GM12878 (cell line): Measurements from ENCODE around the gene TMEM33. TPM values are rescaled to one million over a fixed set of nuclear protein-coding genes. Genes with fewer than 3 reads are reported as not detected.

Source experiments
- ATAC-seq: fragments of 200-7000 bp; cut with Tn5 transposase; 3 replicates; pipeline ENCODE4 v1.9.1; 2020; ENCODE audit warnings: mild to moderate bottlenecking, moderate library complexity
- BruUV-seq: library from RNA; stranded (reverse); fragments of 400-500 nt; replicated peaks from 2 replicates; lab custom pipeline; 2021; lab: Mats Ljungman, UMichigan
- CTCF ChIA-PET: fragments of 300-600 bp; sonication (Branson Sonifier 250); formaldehyde crosslinking; extraction: SDS; loops from one replicate; lab custom pipeline; 2021; ENCODE audit warnings: inconsistent platforms; lab: Yijun Ruan, JAX
- POLR2A ChIA-PET: fragments of 350-600 bp; formaldehyde crosslinking; extraction: SDS; loops from one replicate; lab custom pipeline; 2021; ENCODE audit warnings: inconsistent platforms; lab: Charles Lee
- RAD21 ChIA-PET: fragments of 300-600 bp; sonication (Branson Sonifier 250); formaldehyde crosslinking; loops from one replicate; lab custom pipeline; 2023; ENCODE audit warnings: antibody characterized with exemption; ENCODE audit not compliant: unreplicated experiment; lab: Charles Lee
- SMC1A ChIA-PET: fragments of 300-600 bp; sonication (Branson Sonifier 250); formaldehyde crosslinking; loops from one replicate; lab custom pipeline; 2023; ENCODE audit not compliant: unreplicated experiment, uncharacterized antibody; lab: Charles Lee
- DNase-seq: peaks from one replicate; pipeline ENCODE4 v3.0.0-alpha.2; 2011; ENCODE audit warnings: low read depth, low spot score
- FAIRE-seq: peaks from 3 replicates; lab custom pipeline; 2011; peaks lifted over from hg19 to GRCh38; lab: Jason Lieb, UNC
- H2AFZ ChIP-seq: 2 replicates; pipeline ENCODE4 v1.6.0; 2011; ENCODE audit warnings: low read depth, low read length, control low read depth; ENCODE audit not compliant: control insufficient read depth
- H3K27ac ChIP-seq: 2 replicates; pipeline ENCODE4 v1.5.1; 2011; ENCODE audit warnings: control low read depth; ENCODE audit not compliant: control insufficient read depth, insufficient read depth
- H3K27me3 ChIP-seq, 2 experiments: replicated peaks in 1 of 2; 2 replicates each; pipeline versions ENCODE4 v1.6.0 to v1.6.1; 2011; ENCODE audit warnings: low read length in 1 of 2; ENCODE audit not compliant: control insufficient read depth in 2 of 2, insufficient read depth in 2 of 2
- H3K36me3 ChIP-seq, 2 experiments: 2 replicates each; pipeline ENCODE4 v1.5.1; 2011; ENCODE audit warnings: low read length in 1 of 2; ENCODE audit not compliant: control insufficient read depth in 2 of 2, insufficient read depth in 2 of 2
- H3K4me1 ChIP-seq: 2 replicates; pipeline ENCODE4 v1.6.1; 2011; ENCODE audit warnings: mild to moderate bottlenecking, low read length, moderate library complexity, mixed read lengths; ENCODE audit not compliant: control insufficient read depth, insufficient read depth
- H3K4me2 ChIP-seq: 2 replicates; pipeline ENCODE4 v1.6.0; 2011; ENCODE audit warnings: control low read depth; ENCODE audit not compliant: control insufficient read depth, insufficient read depth
- H3K4me3 ChIP-seq: fragments of 200-600 bp; sonication (generic); 2 replicates; pipeline ENCODE4 v1.5.1; 2016
- H3K79me2 ChIP-seq: 2 replicates; pipeline ENCODE4 v1.6.0; 2011; ENCODE audit warnings: low read length; ENCODE audit not compliant: control insufficient read depth, insufficient read depth
- H3K9ac ChIP-seq: 2 replicates; pipeline ENCODE4 v1.8.0; 2011; ENCODE audit warnings: low read length, control low read depth, mixed read lengths; ENCODE audit not compliant: control insufficient read depth, insufficient read depth
- H3K9me3 ChIP-seq: replicated peaks from 3 replicates; pipeline ENCODE4 v1.5.1; 2011; ENCODE audit warnings: mild to moderate bottlenecking, low read length; ENCODE audit not compliant: control insufficient read depth, insufficient read depth
- H4K20me1 ChIP-seq: 2 replicates; pipeline ENCODE4 v1.6.0; 2011; ENCODE audit not compliant: control insufficient read depth, insufficient read depth
- CTCF ChIP-seq, 3 experiments: IDR thresholded peaks in 2 of 3; conservative IDR thresholded peaks in 1 of 3; 2 replicates each; pipeline ENCODE4 v1.5.1; 2011; ENCODE audit warnings: low read depth in 3 of 3, low read length in 3 of 3, mild to moderate bottlenecking in 3 of 3, control low read depth in 2 of 3, moderate library complexity in 2 of 3, inconsistent platforms in 1 of 3, mixed read lengths in 1 of 3; ENCODE audit not compliant: control insufficient read depth in 2 of 3, insufficient read depth in 1 of 3; ENCODE audit errors: extremely low read depth in 1 of 3
- PRDM15 ChIP-seq: fragments of 450-650 bp; formaldehyde crosslinking; IDR thresholded peaks from 2 replicates; pipeline ENCODE4 v1.4.0; 2020; ENCODE audit warnings: mild to moderate bottlenecking, moderate library complexity
- RAD21 ChIP-seq: IDR thresholded peaks from 2 replicates; pipeline ENCODE4 v1.6.1; 2011; ENCODE audit warnings: mild to moderate bottlenecking, low read depth, low read length, moderate library complexity; ENCODE audit not compliant: insufficient read depth
- SMC3 ChIP-seq: IDR thresholded peaks from 2 replicates; pipeline ENCODE4 v1.6.1; 2011; ENCODE audit warnings: low read length, improper control_type of control experiment, borderline replicate concordance
- WGBS: methylation state at CpG from one replicate; pipeline ENCODE4 v1.1.6; 2016; ENCODE audit warnings: low lambda C conversion rate; ENCODE audit not compliant: insufficient replicate concordance, insufficient coverage; ENCODE audit errors: missing lambda C conversion rate; 5-methylcytosine and 5-hydroxymethylcytosine counted together
- in situ Hi-C: fragments of 300-500 bp; cut with MboI; formaldehyde crosslinking; loops from 9 replicates; pipeline ENCODE4 v1.14.3; 2018; ENCODE audit warnings: mixed read lengths
- intact Hi-C: fragments of 100-400 bp; cut with micrococcal nuclease; formaldehyde crosslinking; loops from one replicate; pipeline ENCODE4 v1.14.2; 2022; ENCODE audit not compliant: unreplicated experiment
- polyA plus RNA-seq, 11 experiments: library from polyadenylated mRNA; depleted of rRNA in 4 of 11; unstranded in 6 of 11; stranded (reverse) in 5 of 11; fragments of >200 nt; fragmentation: Nextera tagmentation in 4 of 11; fragmentation: Illumina TruSeq in 1 of 11; extraction: Ambion mirVana in 4 of 11; extraction: Trizol in 1 of 11; gene quantifications; 1 replicate in 1 of 11; 2 replicates in 10 of 11; pipeline versions ENCODE4 v1.2.1 to v1.2.3, GENCODE V29; 2011 to 2016; ENCODE audit warnings: inconsistent platforms in 2 of 11, missing spikeins in 2 of 11, low read depth in 1 of 11
- total RNA-seq, 4 experiments: library from RNA; depleted of rRNA in 3 of 4; stranded (reverse); fragments of >200 nt in 3 of 4; fragmentation: Illumina TruSeq in 1 of 4; extraction: Trizol in 1 of 4; gene quantifications; 2 replicates each; pipeline versions ENCODE4 v1.2.1 to v1.2.3, GENCODE V29; 2013 to 2021
- TF ChIP-seq, protein P1 (sequence below): fragments of 450-650 bp; IDR thresholded peaks from 2 replicates; pipeline ENCODE4 v1.6.1; 2016; ENCODE audit warnings: mild to moderate bottlenecking, moderate library complexity, borderline replicate concordance

The TMEM33 gene
- total and polyA plus RNA-seq, 10 of the 15 experiments (the other 5 are each of a cell fraction or from before 2014, with no cell fraction given), result 7.9 to 60.2 (median 33.4) TPM

DNA sequence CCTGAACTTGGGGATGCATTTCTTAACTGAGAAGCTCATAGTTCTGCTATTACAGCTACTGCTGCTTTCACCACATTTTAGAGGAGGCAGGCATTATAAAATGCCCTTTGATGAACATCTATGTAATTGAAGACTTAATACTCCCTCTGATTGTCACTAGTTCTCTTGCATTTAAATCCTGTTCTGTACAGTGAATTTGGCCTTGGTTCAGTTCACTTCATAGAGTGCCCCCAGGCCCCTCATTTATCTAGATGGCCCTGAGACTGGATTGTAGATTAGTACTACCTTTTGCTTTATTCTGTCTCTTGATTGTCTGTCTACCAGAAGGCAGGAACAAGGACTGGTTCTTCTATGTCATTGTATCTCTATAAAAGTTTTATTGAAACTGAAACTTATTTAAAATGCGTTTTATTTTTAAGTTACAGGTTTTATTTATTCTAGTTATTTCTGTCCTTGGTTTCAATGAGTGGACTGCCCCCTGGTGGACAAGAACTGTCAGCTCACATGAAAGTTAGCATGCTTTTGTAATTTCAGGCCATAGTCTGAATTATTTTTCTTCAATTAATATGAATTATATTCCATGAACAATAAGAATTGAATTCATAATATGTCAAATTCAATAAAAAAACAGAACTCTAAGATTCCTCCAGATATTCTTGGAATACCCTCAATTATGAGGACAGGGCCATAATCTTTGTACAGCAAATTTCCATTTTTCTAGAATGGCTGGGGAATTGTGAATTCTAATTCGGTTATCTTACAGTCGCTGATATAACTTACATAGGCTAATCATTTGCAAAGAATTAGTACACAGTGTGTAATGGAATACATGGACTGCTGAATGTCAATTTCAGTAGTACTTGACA is 47.2 kb upstream of the TMEM33 start:
- ChIA-PET RAD21 (interaction anchor here (1.0 to 1.6 kb wide), 4 partner anchors 26 to 607 kb away, joined by 3 to 4 read pairs (median 3); no protein-coding TSS in a partner anchor), SMC1A (interaction anchor here (0.7 to 3.4 kb wide), 15 partner anchors 10 to 608 kb away, joined by 3 to 22 read pairs (median 3); no protein-coding TSS in a partner anchor), POLR2A (no interaction called here), CTCF (interaction anchor here (0.7 to 7.6 kb wide), 22 partner anchors 8 to 608 kb away, joined by 3 to 85 read pairs (median 4); no protein-coding TSS in a partner anchor)
- in situ Hi-C loops (loop anchor here (5.0 kb wide), 2 partner anchors 196 to 606 kb away; no protein-coding TSS in a partner anchor), intact Hi-C loops (loop anchor here (1.0 kb wide), 1 partner anchor 195 kb away; no protein-coding TSS in a partner anchor)
- no peaks in the 10 kb centered on the region for H3K4me1 ChIP-seq
- H3K36me3 ChIP-seq, result no peaks in the 10 kb centered on the region
- DNase-seq, result no peak
- H3K4me3 ChIP-seq, result no peak overlapping the region
- H4K20me1 ChIP-seq, result no peaks in the 10 kb centered on the region
- 0% methylated on average over 3 of the region's 3 CpGs for WGBS
- H3K9me3 ChIP-seq, result no peaks in the 10 kb centered on the region
- no peaks in the 10 kb centered on the region for H3K79me2 ChIP-seq
- FAIRE-seq, result no peak
- BruUV-seq, result no TSS peak
- ATAC-seq, result no peak
- H3K27ac ChIP-seq, result no peak overlapping the region
- no peak overlapping the region for H3K9ac ChIP-seq
- no peak overlapping the region for H2AFZ ChIP-seq
- H3K27me3 ChIP-seq, result peaks cover 1 to 3% of the 10 kb centered on the region in 2 experiments; a peak in 2 of 4 replicates
- no peak overlapping the region for H3K4me2 ChIP-seq
- TF ChIP-seq RAD21 (peak; percentile 74), CTCF (IDR thresholded peaks at IDR 0.05 in 2 of 3, conservative IDR thresholded peaks at IDR 0.05 in 1 of 3; ENCODE audit: control insufficient read depth in 2 of 3, extremely low read depth in 1 of 3, insufficient read depth in 1 of 3, low read depth in 3 of 3, low read length in 3 of 3) (peak; percentile 68 to 77 (median 73)), SMC3 (peak; percentile 86), PRDM15 (CRISPR knock-in tag) (no peak)
- TF ChIP-seq, protein P1, sequence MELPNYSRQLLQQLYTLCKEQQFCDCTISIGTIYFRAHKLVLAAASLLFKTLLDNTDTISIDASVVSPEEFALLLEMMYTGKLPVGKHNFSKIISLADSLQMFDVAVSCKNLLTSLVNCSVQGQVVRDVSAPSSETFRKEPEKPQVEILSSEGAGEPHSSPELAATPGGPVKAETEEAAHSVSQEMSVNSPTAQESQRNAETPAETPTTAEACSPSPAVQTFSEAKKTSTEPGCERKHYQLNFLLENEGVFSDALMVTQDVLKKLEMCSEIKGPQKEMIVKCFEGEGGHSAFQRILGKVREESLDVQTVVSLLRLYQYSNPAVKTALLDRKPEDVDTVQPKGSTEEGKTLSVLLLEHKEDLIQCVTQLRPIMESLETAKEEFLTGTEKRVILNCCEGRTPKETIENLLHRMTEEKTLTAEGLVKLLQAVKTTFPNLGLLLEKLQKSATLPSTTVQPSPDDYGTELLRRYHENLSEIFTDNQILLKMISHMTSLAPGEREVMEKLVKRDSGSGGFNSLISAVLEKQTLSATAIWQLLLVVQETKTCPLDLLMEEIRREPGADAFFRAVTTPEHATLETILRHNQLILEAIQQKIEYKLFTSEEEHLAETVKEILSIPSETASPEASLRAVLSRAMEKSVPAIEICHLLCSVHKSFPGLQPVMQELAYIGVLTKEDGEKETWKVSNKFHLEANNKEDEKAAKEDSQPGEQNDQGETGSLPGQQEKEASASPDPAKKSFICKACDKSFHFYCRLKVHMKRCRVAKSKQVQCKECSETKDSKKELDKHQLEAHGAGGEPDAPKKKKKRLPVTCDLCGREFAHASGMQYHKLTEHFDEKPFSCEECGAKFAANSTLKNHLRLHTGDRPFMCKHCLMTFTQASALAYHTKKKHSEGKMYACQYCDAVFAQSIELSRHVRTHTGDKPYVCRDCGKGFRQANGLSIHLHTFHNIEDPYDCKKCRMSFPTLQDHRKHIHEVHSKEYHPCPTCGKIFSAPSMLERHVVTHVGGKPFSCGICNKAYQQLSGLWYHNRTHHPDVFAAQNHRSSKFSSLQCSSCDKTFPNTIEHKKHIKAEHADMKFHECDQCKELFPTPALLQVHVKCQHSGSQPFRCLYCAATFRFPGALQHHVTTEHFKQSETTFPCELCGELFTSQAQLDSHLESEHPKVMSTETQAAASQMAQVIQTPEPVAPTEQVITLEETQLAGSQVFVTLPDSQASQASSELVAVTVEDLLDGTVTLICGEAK, result no peak
